Activated CD4-positive, alpha-beta T cell treated with anti-CD3 and anti-CD28 coated beads for 4 hours (primary cell): Measurements from ENCODE around the gene EEFSEC.

Source experiments
- DNase-seq, 2 donors: peaks; one replicate each; pipeline ENCODE4 v3.0.0-alpha.2; 2020

Gene EEFSEC

GRCh38 chr3:128296469-128297251, 143.4 kb downstream of the EEFSEC start:
- DNase-seq = no peak

DNA sequence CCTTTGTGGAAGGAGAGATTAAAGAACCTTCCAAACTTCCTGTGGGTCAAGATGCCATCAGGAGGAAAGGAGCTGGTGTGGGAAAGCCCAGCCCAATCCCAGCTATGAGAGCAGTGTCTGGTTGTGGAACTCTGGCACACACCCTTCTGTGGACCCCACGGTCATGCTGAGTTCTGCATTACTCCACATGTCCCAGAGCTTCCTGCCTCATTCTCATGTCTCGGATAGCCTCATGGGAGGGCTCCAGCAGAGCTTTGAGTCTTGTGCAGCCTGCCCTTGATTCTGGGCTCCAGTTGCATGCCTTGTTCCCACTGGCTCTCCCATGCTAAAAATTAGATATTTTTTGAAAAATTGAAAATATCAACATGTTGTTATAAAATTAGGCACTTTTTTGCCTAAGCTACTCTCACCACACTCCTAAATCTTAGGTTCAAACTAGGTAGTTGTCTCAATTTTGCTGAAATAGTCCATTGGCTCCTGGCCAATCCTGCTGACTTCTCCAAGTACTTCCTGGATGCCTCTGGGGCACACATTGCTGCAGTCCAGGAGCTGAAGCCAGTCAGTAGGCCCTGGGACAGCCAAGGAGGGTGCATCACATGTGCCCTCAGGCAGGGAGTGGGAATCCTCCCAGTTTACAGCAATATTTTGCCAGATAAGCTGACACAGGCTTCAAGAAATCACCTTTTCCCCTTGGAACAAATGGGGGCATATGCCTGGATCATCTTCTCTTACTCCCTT, 144.3 kb downstream of the EEFSEC start:
- DNase-seq = no peak

DNA sequence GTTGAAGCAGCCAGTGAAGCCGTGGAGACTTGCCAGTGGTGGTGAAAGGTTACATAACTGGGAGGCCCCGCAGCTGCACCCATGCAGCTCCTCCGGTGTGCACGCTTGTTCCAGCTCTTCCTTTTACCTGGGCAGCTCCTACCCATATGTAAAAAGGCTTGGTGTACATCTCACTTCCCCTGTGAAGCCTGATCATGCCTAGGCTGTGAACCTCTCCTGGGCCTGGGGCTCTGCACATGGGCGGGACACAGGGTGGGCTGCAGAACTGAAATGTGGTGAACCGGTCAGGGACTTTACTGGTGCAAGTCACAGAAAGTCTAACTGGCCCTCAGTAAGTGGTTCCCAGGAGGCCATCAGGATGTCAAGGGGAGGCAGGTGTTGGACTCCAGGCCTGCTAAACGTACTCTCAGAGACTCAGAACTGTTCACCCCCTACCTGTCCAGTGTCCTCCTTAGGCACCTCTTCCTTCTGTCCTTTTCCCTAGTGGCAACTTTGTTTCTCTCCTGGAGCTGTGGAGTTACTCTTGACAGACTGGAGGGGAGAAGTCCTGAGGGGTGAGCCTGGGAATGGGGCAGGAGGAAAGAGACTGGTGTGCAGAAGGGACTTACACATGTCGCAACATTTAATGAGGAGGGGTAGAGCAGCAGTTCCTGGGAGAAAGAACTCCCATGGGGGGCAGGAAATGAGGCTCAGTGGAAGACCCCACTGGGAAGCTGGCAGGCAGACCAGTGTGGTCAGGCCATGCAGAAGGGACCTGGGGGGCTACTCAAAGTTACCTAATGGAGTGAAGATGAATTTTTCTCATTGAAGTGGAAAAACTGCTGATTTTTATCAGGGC, 148.1 kb downstream of the EEFSEC start:
- no peak for DNase-seq

DNA sequence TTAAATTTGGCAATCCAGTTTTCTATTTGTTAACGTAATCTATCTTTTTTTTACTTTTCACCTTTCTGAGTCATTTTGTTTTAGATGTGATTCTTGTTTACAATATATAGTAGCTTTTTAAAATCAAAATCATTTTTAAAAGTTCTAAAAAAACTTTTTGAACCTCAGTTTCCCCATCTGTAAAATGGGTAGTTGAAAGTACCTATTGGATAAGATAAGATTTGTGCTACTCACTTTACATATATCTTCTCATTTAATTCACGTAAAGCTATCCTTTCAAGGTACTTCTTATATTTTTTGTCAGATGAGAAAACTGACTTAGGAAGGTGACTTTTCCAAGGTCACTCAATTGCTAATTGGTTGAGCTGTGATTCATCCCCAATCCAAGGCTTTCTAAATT, 153.2 kb downstream of the EEFSEC start:
- no peak for DNase-seq

- DNase-seq = no peak
Measured at GRCh38 chr3:128307029-128307633, 153.8 kb downstream of the EEFSEC start.

GRCh38 chr3:128307781-128308469, 154.6 kb downstream of the EEFSEC start:
- DNase-seq = no peak

GRCh38 chr3:128309026-128309425, 155.7 kb downstream of the EEFSEC start:
- no peak for DNase-seq

GRCh38 chr3:128310286-128311058, 157.2 kb downstream of the EEFSEC start:
- DNase-seq = no peak

- DNase-seq = no peak
Measured at GRCh38 chr3:128311441-128311844, 158.2 kb downstream of the EEFSEC start.

GRCh38 chr3:128312271-128312670, 159.0 kb downstream of the EEFSEC start:
- DNase-seq = no peak

GRCh38 chr3:128313071-128313725, 159.9 kb downstream of the EEFSEC start:
- no peak for DNase-seq

GRCh38 chr3:128313935-128314334, 160.7 kb downstream of the EEFSEC start:
- no peak for DNase-seq

DNA sequence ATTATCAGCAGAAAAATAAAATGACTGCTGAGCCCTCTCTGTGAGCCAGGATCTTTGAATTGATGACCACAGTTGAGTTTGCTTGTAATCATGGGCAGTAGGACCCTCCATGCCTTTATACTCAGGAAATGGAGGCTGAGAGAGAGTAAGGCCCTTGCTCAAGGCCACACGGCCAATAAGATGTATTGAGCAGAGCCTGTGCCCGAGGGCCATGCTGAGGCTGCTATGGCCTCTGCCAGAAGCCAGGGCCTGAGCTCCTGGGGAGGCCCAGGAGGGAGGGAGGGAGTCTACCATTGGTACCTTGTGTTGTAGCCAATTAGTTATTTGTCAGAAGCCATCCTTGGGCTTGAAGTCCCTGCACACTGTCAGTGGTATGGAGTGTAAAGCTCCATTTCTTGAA, 162.0 kb downstream of the EEFSEC start:
- DNase-seq = no peak

DNA sequence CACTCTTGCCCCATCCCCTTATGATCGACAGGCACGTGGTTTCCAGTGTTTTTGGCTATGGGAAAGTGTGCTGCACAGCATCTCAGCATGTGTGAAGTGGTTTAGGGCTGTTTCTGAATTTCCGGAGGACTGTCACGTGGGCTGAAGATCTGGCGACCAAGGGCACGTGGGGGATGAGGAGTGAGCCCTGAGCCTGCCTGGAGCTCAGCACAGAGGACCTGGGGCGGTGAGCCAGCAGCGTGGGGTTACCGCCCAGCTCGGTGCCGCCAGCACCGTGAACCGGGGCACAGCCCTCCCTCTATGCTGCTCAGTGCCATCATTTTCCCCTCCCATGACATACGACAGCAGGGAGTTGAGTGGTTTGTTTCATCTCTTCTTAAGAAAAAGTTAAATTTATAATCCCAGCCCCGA, 163.2 kb downstream of the EEFSEC start:
- DNase-seq = peak; percentile 60

- DNase-seq = no peak
Measured at GRCh38 chr3:128317101-128317697, 163.9 kb downstream of the EEFSEC start.

GRCh38 chr3:128317698-128318231, 164.5 kb downstream of the EEFSEC start:
- no peak for DNase-seq

DNA sequence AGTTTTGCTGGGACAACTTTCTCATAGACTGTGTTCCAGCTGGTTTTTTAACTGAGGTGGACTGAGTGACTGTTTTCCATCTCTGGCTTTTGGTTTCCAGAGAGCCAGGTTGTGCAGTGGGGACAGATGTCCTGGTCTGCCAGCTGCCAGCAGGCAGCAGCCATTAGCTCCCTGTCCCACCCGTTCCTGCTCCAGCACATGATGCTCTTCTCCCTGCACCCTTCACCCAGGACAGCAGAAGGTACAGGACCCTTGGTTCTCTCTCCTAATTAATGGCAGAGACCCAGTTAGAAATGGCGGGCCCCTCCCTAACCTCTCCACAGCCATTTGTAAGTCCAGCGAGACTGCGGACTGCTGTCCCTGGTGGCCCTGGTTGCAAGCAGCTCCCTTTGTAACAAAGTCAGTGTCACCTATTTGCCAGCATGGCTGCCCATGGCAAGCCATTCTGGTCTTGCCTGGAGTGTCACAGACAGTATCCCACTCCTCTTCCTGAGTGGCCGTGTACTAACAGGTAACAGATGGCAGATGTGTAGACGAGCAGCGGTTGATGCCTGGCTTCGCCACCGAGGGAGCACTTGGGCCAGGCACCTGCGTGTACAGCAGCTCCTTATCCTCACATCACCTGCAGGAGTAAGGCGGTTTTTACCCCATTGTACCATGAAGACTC, 165.1 kb downstream of the EEFSEC start:
- no peak for DNase-seq

- DNase-seq = no peak
Measured at GRCh38 chr3:128319107-128319506, 165.8 kb downstream of the EEFSEC start.

- no peak for DNase-seq
Measured at GRCh38 chr3:128319741-128320141, 166.5 kb downstream of the EEFSEC start.
